Brain pericyte (primary cell): Measurements from ENCODE around the gene CLTCL1.

Source experiments
- DNase-seq: peaks from one replicate; pipeline ENCODE4 v3.0.0-alpha.2; 2012; ENCODE audit warnings: low read depth, low spot score

The CLTCL1 gene

DNA sequence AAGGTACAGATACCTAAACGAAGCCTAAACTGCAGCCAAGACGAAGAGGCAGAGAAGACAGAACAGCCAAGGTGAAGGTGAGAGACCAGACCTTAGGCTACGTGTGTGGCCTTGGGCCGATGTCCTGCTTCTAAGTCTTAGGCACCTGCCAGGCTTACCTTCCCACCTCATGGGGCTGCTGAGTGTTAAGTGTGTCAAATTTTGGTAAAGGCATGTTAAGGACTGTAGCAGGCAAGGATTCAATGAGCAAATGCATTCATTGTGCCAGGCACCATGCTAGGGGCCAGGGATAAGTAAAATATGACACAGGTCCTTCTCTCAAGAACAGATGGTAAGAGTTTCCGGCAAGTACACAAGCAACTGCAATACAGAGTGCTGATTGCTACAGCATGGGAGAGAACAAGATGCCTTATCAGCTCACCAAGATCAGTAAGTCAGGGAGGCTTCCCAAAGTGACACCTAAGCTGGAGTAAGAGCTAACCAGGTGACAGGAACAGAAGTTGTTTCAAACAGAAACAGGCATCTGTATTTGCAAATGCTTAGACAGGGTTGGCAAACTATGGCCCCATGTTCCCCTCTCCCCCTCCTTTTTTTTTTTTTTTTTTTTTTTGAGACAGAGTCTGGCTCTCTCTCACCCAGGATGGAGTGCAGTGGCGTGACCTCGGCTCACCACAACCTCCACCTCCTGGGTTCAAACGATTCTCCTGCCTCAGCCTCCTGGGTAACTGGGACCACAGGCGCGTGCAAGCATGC, 46.7 kb downstream of the CLTCL1 start:
- DNase-seq: no peak

DNA sequence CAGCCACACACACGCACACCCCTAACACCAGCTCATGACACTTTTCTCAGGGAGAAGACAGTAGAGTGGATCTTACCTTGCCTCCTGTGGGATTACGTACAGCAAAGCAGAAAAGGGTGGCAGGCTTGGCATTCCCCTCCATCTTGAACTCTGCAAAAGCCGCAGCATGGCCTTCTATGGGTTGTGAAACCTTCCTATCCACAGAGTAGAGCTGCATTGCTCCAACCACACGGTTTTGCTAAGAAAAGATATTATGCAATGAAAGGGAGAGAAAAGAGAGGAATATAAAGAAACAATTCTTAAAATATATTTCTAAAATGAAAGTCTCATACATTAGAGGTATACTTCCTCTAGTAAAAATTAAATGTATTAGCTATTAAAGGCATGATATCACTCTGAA, 48.8 kb downstream of the CLTCL1 start:
- DNase-seq: no peak

DNA sequence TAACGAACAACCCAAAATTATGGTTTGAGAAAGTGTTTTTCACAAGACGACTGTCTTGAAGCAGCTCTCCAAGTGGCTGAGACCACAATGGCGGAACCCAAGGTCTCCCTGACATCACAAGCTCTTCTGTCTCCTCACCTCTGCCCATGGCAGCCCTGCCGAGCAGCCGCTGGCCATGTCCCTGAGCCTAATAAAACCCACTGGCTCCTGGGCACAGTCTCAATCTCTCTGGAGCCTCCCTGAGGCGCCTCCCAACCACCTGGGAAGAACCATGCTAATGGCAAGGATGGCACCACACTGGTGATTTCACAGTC, 50.0 kb downstream of the CLTCL1 start:
- no peak for DNase-seq

DNA sequence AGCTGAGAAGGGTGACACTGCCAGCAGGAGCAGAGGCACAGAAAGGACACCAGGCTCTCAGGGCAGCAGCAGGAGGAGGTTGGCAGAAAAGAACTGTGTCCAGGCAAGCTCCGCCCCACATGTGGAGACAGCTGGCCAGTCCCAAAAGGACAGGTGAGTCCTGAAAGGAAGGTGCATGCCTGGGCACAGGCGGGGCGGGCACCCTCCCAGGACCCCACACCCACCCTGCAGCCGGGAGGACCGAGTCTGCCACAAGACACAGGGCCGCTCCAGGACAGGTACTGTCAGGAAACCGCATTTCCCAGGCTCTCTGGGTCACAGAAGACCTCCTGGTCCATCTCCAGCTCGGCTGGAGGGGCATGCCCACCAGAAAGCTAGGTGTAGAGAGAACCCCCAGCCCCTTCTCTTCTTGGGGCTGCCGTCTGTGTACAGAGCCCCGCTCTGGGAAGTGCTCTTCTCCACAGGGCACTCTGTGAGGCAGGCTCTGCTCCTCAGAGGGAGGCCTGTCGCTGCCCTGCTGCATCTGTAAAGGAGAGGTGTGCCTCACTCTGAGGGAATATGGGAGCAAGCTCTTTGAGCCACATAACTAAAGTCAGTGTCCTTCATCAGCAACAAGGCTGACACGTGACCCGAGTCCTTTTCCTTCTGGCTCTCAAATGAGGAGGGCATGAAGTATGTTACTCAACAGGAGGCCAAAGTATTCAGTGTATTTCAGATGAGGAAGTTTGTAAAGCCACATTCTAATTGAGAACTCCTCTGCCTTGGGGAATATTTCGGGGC, 50.5 kb downstream of the CLTCL1 start:
- DNase-seq: no peak

DNA sequence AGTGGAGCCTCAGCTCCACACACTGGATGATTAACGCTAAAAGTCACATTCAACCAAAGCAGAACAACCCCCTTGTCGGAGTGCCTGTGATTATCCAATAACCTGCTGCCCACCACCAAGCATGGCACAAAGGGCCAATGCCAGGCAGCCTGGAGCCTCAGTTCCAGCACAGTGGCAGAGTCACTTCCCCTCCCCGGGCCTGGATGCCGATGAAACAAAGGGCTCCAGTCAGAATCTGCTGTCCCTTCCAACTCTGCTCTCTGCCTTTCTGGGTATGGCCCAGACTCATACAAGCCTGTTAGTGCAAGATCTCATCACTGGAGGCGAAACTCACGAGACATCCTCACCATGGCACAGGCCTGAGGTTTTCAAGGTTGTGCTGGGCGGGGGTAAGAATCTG, 52.1 kb downstream of the CLTCL1 start:
- DNase-seq: no peak

DNA sequence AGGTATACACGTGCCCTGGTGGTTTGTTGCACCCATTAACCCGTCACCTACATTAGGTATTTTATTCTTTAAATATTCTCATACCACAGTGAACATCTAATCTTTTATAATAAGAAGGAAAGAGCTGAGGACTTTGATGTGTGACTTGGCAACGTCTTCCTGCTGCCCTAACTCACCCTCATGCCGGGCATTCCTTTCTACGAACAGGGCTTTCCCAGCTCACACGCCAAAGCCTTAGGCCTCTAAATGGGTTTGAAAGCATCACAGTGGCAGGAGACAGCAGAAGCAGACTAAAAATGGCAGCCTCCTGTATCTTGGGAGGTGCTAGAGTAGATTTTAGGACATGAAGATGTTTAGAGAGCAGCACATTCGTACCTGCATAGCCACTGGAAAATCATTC, 52.6 kb downstream of the CLTCL1 start:
- DNase-seq: no peak

DNA sequence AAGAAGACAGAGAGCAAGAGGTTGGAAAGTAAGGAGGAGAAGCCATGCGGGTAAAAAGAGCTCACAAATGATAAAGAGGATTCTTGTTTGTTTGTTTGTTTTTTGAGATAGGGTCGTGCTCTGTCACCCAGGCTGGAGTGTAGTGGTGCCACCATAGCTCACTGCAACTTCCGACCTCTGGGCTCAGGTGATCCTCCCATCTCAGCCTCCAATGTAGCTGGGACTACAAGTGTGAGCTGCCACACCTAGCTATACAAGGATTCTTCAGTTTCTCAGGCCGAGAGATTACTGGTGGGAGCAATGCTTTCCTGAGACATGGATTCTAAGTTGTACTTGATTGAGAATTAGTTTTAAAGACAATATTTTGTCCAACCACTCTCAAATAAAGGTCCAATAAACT, 55.6 kb downstream of the CLTCL1 start:
- DNase-seq: no peak

DNA sequence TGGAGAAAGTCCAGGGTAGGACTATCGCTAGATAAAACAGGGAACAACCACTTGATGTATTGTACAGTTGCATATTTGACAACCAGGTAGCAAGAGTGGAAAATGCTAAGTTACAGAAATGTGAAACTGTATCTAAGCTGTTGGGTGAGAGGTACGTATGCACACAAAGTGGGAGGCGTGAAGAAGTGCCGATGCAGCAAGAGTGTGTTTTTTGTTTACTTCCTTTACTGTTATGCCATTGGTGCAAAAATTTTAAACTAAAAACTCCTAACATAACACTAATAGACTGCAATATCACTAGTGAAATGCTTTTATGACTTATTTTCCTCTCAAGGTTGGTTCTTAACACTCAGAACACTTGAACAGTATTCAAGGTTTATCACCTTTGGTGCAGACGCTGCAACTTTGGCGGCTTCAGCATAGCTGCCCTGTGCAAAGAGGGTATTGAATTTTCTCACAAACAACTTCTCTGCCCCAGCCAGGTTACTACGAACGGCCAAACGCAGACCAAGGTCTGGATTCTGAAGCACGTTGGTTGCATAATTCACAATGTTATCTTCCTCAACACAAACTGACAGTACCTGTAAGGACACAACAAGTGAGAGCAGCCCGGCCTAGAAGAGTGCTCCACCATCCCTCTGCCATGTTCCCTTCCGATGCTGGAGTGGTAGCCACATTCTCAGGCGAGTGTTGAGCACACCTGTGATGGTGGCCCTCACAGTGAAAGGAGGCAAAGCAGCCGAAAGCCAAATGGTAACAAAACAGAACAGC, 57.2 kb downstream of the CLTCL1 start:
- DNase-seq: no peak

DNA sequence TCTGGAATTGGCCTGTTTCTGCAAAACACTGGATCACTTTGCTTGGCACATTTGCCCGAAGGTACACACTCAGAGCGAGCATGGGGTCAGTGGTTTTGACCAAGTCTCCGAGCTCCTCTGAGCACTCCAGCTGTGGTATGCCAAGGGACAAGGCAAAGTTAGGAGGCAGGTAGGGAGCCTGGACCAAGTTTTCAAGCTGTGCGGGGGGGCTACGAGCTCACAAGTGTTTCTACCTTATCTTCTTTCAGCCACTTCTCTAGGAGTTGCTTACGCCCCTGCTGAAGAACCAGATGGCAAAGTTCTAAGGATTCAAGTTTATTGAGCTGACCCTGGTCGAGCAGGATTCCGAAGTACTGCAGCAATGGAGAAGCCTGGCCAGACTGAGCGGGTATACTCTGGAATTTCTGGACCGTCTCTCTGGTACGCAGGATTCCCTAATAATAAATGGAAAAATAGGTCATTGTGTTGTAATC, 58.3 kb downstream of the CLTCL1 start:
- DNase-seq: no peak

DNA sequence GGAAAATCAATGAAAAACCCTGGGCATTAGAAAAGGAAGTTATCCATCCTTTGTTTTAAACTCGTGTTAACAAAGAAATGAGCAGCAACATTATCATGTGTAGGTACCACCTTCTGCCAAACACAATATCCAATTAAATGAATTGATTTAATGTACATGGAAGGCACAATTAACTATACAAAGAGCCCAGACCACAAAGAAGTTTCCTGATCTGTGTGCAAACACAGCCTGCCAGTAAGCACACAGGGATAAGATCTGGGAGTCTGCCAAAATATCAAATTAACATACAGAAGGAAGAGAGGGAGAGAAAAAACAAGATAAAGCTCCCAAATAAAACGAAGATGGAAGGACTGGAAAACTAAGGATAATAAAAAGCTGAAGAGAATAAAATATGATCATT, 58.9 kb downstream of the CLTCL1 start:
- DNase-seq: no peak

DNA sequence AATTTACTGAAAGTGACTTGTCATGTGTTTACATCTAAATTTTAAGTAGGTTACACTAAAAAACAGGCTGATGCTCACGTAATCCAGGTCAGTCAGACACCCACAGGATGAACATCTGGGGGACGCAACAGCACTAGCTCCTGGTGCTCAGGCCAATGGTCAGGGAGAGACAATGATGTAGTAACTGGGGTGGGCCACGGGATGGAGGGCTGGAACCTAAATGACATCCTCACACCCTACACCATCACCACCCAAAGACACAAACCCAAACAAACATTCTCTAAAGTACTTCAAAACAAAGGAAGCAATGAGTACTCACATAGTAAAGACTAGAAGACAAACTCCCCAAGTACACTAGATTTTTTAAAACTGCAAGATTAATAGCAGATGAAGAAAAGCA, 59.5 kb downstream of the CLTCL1 start:
- DNase-seq: no peak

DNA sequence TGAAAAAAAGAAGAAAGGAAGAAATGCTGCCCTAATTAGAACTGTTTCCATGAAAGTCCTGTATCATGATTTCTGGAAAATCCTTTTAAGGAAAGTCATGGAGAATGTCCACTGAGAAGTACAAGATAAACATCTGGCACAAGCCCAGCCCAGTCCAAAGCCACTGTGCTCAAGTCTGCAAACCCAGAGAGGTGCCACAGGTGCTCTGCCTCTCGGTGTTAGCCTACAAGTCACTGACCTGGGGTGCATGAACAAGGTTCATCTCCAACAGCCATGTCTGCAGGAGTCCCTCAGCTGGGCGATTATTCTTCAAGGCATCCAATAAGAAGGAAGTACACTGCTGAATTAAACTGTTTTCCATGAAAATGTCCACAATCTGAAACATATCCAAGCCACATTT, 61.9 kb downstream of the CLTCL1 start:
- DNase-seq: no peak

DNA sequence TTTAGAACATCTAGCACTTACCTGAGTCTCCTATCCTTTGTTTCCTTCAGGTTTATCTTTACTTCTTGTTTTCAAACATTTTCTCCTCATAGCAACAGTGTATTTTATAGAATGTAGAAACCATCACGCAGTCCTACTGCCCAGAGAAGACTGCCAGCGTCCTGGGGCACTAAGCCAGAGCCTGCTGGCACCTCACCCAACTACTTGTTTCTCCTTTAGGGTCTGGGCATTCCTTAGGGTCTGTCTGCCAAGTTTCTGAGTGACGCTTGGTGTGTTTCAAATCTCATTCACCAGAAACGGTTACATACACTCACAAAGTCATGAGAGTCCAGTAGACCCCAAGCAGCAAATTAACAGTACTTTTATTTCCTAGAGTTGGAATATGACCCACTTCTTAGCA, 63.3 kb downstream of the CLTCL1 start:
- no peak for DNase-seq

DNA sequence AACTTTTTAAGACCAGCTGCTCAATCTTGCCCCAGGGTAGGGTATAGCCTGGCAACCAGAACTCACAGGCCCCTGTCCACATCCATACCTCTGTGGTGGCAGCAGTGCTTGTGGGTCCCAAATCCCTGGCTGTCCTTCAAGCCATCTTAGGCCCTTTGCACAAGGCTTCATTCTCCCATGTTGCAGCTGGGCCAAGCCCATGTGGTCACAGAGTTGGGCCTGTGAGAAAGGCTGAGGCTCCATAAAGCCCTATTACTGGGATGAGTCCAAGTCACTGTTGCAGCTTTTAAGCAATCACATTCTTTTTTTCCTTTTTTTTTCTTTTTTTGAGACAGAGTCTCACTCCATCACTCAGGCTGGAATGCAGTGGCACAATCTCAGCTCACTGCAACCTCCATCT, 65.1 kb downstream of the CLTCL1 start:
- DNase-seq: no peak

DNA sequence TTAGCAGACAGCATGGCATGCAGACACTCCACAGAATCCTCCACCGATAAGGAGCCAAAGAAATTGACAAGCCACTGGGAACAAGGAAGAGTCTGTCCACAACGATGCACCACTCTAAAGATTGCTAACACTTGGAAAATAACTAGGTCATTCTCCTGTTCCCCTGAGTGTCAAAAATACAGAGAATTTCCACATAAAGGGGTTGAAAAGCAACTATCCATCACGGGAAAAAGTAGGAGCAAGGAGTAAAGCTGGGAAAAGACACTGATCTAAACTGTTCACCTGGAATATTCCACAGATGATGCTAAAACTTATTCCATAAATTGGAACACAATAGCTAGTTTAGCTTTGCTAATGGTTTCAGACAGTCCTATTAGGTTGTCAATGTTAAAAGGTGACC, 66.0 kb downstream of the CLTCL1 start:
- DNase-seq: no peak

DNA sequence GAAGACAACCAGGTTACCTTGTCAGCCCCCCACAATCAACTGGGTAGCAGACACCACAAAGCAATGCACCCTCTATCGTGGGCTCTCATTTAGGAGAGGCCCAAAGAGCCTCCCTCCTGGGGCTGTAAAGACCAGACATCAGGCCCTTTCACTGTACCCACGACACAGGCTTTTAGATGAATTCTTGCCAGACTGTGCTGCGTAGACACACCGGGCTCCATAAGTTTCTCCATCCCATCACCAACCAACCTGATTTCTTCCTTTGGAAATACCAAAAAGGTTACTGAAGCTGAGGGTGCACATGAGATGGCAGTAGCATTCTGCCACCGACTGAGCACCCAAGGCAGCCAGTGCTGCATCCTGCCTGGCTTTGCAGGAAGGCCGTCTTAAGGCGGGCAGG, 66.5 kb downstream of the CLTCL1 start:
- DNase-seq: no peak

DNA sequence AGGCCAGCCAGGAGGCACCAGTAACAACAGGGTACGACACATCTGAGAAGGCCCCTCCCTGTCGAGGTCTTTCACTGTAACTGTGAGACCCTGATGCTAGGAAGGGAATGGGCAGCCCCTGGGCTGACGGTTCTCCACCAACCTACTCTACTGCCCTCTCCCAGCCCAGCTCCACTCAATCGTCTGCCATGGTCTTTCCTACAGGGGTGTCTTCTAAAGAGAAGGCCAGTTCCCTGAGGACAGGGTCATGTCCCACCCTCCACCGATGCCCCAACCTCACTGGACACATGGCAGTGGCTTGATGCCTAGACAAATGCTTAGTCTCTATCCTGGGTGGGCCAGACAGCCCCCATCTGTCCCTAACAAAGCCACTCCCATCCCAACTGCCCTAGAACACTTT, 67.0 kb downstream of the CLTCL1 start:
- no peak for DNase-seq

DNA sequence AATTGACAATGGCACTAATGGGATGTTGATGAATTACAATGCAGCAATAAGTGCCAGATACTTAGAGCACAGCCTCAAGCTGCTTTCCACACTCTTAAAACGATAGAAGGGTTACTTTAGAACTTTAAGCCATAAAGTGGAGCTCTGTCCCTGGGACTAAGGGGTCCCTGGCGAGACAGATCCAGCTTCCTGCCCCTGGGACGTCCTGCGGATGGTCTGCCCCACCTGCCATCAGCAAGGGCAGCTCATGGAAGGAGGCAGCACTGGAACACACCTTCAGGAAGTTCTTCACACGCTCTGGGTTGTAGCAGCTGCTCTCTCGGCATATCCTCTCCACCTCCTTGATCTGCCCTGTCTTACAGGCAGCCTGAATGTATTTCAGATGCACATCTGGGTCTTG, 67.9 kb downstream of the CLTCL1 start:
- DNase-seq: no peak

DNA sequence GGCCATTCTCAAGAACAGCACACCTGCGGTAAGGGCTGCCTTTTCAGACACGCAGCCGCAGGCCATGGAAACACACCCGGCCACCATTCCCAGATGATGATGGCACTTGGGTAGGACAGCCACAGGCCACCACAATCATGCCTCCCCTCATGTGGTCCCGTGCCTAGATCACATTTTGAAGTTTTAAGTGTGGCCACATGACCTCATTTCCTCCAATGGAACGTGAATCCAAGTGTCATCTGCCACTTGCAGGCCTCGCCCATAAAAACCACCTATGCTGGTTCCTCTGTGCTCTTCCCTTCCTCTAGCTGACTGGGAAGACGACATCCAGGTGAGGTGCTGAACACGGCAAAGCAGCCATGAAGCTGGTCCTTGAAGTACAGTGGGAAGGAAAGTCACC, 68.4 kb downstream of the CLTCL1 start:
- DNase-seq: no peak

DNA sequence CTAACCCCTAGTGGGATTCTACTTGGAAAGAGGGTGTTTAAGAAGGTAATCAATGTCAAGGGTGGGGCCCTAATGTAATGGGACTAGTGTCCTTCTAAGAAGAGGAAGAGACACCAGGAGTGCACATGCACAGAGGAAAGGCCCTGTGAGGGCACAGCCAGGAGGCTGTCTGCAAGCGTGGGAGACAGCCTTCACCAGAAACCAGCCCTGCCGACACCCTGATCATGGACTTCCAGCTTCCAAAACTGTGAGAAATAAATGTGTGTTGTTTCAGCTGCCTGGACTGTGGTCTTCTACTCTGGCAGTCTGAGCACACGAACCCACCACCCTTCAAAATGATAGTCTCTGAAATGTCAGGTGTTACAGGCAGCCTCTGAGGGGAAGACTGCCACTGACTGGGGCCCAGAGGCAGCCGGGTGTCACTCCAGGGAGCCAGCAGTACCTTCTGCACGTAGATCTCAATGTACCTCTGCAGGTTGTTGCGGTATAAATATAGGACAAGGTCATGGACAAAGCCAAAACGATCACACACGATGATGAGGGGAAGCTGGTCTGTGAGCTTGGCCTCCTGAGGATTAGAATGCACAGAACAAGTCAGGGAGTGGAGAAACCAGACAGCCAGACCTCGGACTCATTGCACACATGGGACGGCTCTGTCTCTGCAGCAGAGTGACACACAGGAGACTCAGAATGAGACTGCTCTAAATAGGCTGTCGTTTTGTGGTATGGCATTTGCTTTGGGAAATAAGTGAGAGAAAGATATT, 69.1 kb downstream of the CLTCL1 start:
- no peak for DNase-seq

DNA sequence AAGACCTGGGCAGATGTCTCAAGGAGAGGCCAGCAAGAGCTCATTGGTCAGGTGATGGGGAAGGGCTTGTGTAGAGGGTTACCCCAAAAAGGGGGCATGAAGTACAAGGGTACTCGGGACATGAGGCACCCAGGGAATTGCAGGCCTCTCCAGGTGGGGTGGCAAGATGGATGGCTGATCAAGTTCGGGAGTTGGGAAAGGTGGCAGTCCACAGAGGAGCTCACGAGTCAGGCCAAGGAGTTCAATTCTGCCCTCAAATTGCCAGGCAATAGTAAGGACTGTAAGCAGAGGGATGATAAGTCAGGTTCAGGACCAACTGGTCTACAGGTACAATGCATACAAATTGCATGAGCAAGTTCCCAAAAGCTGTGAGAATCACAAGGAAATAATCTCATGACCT, 70.7 kb downstream of the CLTCL1 start:
- no peak for DNase-seq
